Caki2 (cell line): ENCODE data around the gene CLEC16A. TPM values are rescaled to one million over a fixed set of nuclear protein-coding genes. Genes with fewer than 3 reads are reported as not detected.
"Not testable (repeated sequence)": the region's sequence is repeated elsewhere in the genome, so short reads cannot be mapped to it uniquely, and the experiment has no call there.

Experiments used
- DNase-seq: peaks from one replicate; pipeline ENCODE4 v3.0.0-alpha.2; 2015; ENCODE audit warnings: low read depth
- in situ Hi-C: cut with HindIII; loops from 2 replicates; pipeline ENCODE4 v1.10.0; 2016; ENCODE audit warnings: low sequenced_read_pairs, low pct_unique_long_range_greater_than_20kb, mixed read lengths
- total RNA-seq: library from RNA; depleted of rRNA; stranded (reverse); fragments of >200 nt; shearing (Covaris generic); gene quantifications from 2 replicates; pipeline ENCODE4 v1.2.3, GENCODE V29; 2014; ENCODE audit warnings: low replicate concordance

Gene CLEC16A
- total RNA-seq, 1 experiment from 2014 or later = 17.7 TPM

DNA sequence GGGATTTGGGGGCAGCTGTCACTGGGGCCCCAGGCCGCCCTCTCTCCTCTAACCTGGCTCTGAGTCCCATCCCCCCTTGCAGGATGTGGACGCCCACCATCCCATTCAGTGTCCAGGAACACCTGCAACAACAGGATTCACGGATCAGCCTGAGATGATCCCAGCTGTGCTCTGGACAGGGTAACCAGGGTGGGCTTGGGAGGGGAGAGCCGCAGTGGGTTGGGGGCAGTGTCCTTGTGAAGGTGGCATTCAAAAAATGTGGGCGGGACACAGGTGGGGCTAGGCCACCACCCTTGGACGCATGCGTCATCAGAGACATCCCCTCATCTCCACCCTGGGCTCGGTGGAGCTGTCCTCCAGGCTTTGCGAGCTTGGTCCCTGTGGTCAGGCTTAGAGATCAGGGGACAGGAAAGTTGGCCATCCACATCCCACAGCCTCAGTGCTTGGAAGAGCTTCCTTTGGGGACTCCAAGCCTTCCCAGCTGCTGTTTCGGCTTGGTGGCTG is 21.2 kb upstream of the CLEC16A start:
- no peak for DNase-seq
- in situ Hi-C loops = no loop called here

- DNase-seq = no peak
- in situ Hi-C loops = no loop called here
Measured at GRCh38 chr16:10923650-10924214, 20.6 kb upstream of the CLEC16A start.

- in situ Hi-C loops, DNase-seq: not testable (repeated sequence)
Measured at GRCh38 chr16:10925285-10925684, 19.1 kb upstream of the CLEC16A start.

GRCh38 chr16:10926094-10926493 is 18.3 kb upstream of the CLEC16A start:
- in situ Hi-C loops = no loop called here
- DNase-seq = no peak

DNA sequence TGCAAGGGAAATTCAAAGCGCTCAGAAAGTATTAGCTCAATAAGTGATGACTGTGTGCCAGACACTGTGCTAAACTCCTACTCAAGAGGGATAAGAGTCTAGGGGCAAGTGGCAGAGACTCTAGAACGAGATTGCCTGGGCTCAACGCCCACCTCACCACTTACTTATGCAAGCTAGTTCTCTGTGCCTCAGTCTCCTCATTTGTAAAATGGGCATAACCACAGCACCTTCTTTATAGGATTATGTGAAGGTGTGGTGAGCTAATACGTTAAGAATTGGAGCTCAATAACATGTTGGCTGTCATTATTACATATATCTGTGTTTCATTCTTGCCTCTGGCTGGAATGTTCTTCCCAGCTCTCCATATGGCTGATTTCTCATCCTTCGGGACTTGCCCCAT is 17.5 kb upstream of the CLEC16A start:
- in situ Hi-C loops = no loop called here
- no peak for DNase-seq

- DNase-seq = no peak
- in situ Hi-C loops = no loop called here
Measured at GRCh38 chr16:10927497-10928112, 16.8 kb upstream of the CLEC16A start.

- DNase-seq, in situ Hi-C loops: not testable (repeated sequence)
Measured at GRCh38 chr16:10929097-10929496, 15.3 kb upstream of the CLEC16A start.

DNA sequence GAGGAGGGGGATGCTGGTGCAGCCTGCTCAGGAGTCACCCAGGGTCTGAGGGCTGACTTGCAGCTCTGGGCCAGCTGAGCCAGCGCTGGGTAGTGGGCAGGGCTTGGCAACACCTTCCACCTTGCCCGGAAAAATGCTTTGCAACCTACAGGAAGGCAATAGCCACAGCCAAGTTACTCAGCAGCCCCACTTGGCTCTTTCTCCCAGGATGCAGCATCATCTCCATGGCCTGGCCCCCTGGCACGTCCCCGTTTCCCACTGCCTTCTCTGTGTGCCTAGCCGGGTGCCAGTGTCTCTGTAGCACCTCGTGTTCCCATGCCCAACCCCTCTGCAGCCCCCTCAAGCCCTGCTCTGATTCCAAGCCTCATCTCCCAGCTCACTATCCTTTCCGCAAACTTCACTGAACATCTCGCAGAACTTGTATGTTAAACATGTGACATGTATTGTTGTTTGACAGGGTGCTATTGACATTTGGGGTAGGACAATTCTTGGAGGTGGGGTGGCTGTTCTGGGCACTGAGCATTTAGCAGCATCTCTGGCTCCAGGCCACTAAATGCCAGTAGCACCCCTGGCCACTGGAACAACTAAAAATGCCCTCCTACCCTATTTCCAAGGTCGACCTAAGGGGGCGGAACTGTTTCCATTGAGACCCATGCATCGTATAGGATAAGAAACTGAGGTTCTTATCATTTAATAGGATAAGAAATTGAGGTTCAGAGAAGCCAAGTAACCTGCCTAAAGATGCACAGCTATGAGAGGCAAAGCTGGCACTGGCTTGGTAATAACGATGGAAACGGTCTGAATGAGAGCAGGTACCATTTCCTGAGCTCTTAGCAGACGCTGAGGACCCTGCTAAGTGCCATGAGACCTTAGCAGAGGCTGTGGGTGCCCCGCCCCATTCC is 14.3 kb upstream of the CLEC16A start:
- no peak for DNase-seq
- in situ Hi-C loops = no loop called here

DNA sequence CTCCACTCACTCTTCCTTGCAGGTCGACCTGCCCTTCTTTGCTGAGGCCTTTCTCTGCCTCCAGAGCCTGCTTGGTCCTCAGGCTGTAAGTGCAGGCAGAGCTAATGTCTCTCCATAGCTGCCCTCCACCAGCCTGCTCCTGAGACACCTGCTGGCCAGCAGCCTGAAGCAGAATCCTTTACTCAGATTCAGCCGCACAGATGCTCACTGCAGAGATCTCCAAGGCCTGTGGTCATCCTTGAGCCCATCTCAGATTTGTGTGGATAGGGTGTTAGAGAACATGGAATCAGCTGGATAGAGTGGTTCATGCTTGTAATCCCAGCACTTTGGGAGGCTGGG is 13.6 kb upstream of the CLEC16A start:
- in situ Hi-C loops = no loop called here
- DNase-seq = no peak

DNA sequence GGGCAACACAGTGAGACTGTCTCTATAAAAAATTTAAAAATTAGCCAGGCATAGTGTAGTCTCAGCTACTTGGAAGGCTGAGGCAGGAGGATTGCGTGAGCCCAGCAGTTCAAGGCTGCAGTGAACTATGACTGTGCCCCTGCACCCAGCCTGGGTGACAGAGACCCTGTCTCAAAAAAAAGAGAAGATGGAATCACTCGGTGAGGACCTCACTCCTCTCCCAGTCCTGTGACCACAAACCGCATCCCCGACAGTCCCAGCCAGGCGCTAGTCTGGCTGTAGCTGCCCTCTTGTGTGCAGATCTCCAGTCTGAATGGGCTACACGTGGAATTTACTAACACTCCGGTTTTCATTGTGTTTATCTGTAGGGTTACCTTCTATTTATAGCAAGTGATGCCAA is 13.2 kb upstream of the CLEC16A start:
- in situ Hi-C loops = no loop called here
- DNase-seq = no peak

GRCh38 chr16:10931977-10932632 is 12.3 kb upstream of the CLEC16A start:
- in situ Hi-C loops = no loop called here
- no peak for DNase-seq

GRCh38 chr16:10932959-10933710 is 11.2 kb upstream of the CLEC16A start:
- DNase-seq = no peak
- in situ Hi-C loops = no loop called here

DNA sequence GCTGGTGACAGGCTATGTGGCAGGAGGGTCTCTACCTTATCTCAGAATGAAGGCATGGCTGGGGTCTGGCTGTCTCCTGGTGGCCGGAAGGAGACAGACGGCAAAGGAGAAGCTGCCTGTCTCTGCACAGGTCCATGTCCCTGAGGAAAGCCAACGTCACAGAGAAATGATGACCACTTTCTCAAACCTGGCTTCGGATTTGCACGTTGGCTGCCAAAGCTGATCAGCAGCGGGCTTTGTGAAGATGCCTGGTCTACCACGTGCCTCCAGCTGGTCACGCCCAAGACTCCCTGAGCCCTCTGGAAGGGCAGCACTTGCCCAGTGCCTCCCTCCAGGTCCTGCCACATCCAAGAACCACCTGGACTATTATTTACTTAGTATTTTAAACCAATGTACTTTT is 10.5 kb upstream of the CLEC16A start:
- in situ Hi-C loops = no loop called here
- no peak for DNase-seq

DNA sequence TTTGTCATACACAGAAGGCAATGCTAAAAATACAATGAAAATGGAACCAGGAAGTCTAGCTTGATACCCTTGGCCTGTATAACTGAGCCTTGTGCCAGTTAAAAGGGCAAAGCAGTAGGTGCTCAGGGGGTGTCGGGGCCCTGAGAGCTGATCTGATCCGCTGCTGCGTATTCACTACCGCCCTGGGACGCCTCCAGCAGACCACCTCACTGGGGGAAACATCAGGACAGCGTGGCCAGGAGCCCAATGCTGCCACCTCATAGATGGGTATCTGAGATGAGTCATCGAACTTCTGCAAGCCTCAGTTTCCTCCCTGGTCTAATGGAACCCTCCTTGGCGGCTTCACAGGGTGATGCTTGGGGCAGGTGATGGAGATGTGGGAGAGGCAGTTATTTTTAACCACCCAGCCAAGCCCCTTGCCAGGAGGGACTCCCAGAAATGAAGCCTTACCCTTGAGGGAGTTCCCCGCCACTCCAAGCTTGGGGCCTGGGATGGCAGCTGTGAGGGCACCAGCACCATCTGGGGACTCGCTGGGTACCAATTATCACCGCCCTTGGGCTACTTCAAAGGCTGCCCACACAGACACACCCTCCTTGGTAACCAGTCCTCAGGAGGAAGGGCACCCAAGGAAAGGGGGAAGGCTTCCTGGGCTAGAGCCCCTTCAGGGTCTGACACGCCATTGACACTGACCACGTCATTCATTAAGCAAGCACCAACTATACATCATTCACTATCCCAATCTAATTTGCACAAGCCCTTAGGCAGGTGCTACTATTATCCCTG is 9.8 kb upstream of the CLEC16A start:
- no peak for DNase-seq
- in situ Hi-C loops = no loop called here

DNA sequence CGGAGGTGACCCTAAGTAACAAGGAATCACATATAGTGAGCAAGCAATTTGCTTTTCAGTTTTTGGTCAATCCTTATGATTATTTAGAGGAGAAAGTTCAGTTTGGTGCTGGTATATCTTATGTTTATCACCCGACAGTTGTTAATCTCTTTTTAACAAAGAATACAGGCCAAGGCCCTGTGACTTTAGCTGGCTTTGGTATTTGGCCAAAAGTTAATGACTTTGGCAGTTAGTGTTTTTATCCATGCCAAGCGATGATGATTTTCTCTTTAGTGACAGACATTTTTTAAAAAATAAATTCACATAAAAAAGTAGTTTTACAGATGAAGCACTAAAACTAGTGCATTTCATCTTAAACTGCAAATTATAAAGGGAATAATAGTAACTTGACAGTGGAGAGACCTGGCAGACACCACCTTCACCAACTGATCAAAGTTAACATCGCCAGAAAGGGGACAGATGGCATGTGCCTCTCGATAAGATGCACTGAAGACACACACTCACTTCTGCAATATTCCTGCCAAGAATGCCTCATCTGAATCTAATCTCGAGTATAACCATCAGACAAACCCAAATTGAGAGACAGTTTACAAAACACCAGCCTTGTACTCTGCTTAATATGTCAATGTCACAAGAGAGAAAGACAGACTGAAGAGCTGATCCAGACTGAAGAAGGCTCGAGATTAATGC is 9.0 kb upstream of the CLEC16A start:
- DNase-seq = no peak
- in situ Hi-C loops = no loop called here

- in situ Hi-C loops = no loop called here
- DNase-seq = no peak
Measured at GRCh38 chr16:10936272-10936984, 7.9 kb upstream of the CLEC16A start.
